Kidney epithelial cell (primary cell): ENCODE measurements around the gene RALGAPB. TPM values are rescaled to one million over a fixed set of nuclear protein-coding genes. Genes with fewer than 3 reads are reported as not detected.
A peak's percentile ranks its signal among the peaks of the same experiment; 100 is the strongest.
"Not testable (repeated sequence)": the region's sequence is repeated elsewhere in the genome, so short reads cannot be mapped to it uniquely, and the experiment has no call there.

Source experiments
- DNase-seq: peaks from one replicate; pipeline ENCODE4 v3.0.0-alpha.2; 2010; ENCODE audit warnings: low read depth
- H3K27me3 ChIP-seq: 2 replicates; pipeline ENCODE4 v1.6.0; 2011; ENCODE audit warnings: low read length; ENCODE audit not compliant: control insufficient read depth, insufficient read depth
- H3K36me3 ChIP-seq: 2 replicates; pipeline ENCODE4 v1.5.1; 2011; ENCODE audit warnings: low read length; ENCODE audit not compliant: control insufficient read depth, insufficient read depth
- H3K4me3 ChIP-seq: 2 replicates; pipeline ENCODE4 v1.5.1; 2011; ENCODE audit warnings: low read depth, mild to moderate bottlenecking, control low read depth, low read length
- CTCF ChIP-seq: IDR thresholded peaks from 2 replicates; pipeline ENCODE4 v1.5.1; 2011; ENCODE audit warnings: mild to moderate bottlenecking, moderate library complexity, low read length, control low read depth, inconsistent platforms; ENCODE audit not compliant: insufficient read depth, poor library complexity, severe bottlenecking
- total RNA-seq: library from RNA; depleted of rRNA; stranded (reverse); fragments of >200 nt; gene quantifications from 2 replicates; pipeline ENCODE4 v1.2.3, GENCODE V29; 2015

RALGAPB gene
- total RNA-seq, 1 donor from 2014 or later: 35.1 TPM

GRCh38 chr20:38428800-38429199, 43.8 kb upstream of the RALGAPB start:
- H3K4me3 ChIP-seq: no peak overlapping the region
- no peaks in the 10 kb centered on the region for H3K36me3 ChIP-seq
- no peak for TF ChIP-seq CTCF
- no peaks in the 10 kb centered on the region for H3K27me3 ChIP-seq
- no peak for DNase-seq

GRCh38 chr20:38429301-38429700, 43.3 kb upstream of the RALGAPB start:
- H3K36me3 ChIP-seq: no peaks in the 10 kb centered on the region
- no peak for TF ChIP-seq CTCF

GRCh38 chr20:38430679-38431325, 41.8 kb upstream of the RALGAPB start:
- no peak overlapping the region for H3K4me3 ChIP-seq
- H3K36me3 ChIP-seq: no peaks in the 10 kb centered on the region
- no peak for DNase-seq
- TF ChIP-seq CTCF: no peak
- H3K27me3 ChIP-seq: no peaks in the 10 kb centered on the region

More at GRCh38 chr20:38429301-38429700, 43.3 kb upstream of the RALGAPB start:
- Histone ChIP-seq H3K4me3 (no peak overlapping the region), H3K27me3 (no peaks in the 10 kb centered on the region)
- DNase-seq: no peak

- TF ChIP-seq CTCF: no peak
- no peaks in the 10 kb centered on the region for H3K27me3 ChIP-seq
- no peak overlapping the region for H3K4me3 ChIP-seq
- DNase-seq: no peak
- no peaks in the 10 kb centered on the region for H3K36me3 ChIP-seq
These were observed 40.4 kb upstream of the RALGAPB start for GRCh38 chr20:38432292-38432691.

GRCh38 chr20:38432870-38433269, 39.8 kb upstream of the RALGAPB start:
- H3K36me3 ChIP-seq, DNase-seq, H3K4me3 ChIP-seq, H3K27me3 ChIP-seq: not testable (repeated sequence)

- DNase-seq: no peak
- Histone ChIP-seq H3K4me3 (peak overlapping the region; percentile 69), H3K36me3 (no peaks in the 10 kb centered on the region), H3K27me3 (no peaks in the 10 kb centered on the region)
- no peak for TF ChIP-seq CTCF
These were observed 39.2 kb upstream of the RALGAPB start for GRCh38 chr20:38433304-38433972.
